ENCODE measurements around the gene CBR3.

CBR3 gene

DNA sequence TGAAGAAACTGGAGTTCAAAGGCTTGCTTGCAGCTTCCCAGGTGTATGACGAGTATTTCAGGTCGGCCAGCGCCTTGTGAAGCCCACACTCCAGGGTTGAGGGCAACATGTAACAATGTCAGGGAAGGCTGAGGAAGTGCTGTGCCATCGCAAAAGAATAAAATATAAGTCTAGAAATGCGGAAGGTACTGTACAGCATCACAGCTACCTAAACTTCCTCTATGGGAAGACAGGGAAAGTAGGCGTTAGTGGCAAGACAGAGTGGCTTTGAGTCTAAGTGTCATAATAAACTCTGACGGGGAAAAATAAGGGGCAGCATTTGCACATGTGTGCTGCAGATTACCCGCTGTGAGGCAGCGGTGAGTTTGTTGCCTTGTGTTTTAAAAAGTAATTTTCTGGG lies 50.6 kb downstream of the CBR3 start:
- DNase-seq (ENCODE audit: low spot score): no peak

DNA sequence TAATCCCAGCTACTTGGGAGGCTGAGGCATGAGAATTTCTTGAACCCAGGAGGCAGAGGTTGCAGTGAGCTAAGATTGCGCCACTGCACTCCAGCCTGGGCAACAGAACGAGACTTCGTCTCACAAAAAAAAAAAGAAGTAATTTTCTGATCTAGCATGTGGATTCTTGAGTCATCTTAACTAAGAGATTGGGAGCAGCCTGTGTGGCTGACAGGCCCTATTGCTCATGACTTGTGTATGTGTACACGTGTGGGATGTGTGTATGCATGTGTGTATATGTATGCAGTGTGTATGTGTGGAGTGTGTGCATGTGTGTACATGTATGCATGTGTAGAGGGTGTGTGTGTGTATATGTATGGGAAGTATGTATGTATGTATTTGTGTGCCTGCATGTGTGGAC lies 51.2 kb downstream of the CBR3 start:
- DNase-seq (ENCODE audit: low spot score): no peak

DNA sequence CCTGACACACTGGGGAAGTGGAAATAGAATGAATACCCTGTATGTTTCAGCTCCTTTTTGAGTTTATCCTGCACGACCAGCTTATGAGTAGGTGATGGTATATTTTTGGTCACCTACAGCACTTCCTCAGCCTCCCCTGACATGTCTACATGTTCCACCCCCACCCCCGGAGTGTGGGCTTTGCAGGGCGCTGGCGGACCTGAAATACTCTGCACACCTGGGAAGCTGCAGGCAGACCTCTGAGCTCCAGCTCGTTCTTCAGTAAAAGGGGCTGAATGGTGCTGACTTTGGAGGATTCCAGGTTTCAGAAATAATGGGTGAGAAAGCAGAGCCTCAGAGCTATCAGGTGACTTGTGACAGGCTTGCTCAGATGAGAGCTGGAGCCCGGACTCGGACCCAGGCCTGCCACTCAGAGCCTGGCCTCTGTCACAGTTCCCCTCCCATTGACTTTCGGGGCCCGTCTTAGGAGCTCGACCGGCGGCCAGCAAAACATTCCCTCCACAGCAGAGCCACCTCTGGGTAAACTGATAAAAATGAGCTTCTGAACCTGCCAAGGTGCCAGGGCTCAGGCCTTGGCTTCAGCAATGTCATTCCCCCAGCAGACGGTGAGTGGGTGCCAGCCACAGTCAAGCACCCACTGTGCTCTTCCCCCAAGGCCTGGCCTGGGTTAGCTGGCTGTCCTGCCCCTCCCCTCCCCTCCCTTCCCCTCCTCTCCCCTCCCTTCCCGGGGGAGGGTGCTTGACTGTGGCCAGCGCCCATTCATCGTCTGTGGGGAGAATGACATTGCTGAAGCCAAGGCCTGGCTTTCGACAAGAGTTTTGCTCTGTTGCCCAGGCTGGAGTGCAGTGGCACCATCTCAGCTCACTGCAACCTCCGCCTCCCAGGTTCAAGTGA lies 51.9 kb downstream of the CBR3 start:
- DNase-seq (ENCODE audit: low spot score): no peak

DNA sequence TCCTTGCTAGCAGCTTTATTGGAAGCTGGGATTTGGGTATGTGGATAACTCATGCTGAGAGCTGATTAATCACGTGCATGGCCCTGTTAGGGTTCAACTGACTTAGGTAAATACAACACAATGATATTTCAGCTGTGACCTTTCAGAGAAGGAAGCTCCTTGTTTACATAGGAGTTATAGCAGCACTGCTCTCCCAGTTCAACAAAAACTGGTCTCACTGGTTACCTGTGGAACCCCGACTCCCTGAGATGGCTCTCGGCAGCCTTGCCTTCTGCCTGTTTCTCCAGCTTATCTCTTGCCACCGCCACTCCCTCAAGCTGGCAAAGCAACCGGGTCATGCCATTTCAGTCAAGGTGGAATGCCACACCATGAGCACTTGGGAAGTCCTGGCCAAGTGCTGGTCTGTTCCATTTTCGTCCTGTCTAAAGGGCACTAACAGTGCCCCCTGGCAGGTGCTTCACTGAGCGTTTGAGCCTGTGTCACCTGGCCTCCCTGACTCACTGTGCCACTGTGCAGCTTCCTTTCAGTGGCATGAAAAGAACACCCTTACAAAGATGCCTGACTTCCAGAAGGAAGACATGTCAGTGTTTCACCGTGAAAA lies 53.3 kb downstream of the CBR3 start:
- no peak for DNase-seq (ENCODE audit: low spot score)

DNA sequence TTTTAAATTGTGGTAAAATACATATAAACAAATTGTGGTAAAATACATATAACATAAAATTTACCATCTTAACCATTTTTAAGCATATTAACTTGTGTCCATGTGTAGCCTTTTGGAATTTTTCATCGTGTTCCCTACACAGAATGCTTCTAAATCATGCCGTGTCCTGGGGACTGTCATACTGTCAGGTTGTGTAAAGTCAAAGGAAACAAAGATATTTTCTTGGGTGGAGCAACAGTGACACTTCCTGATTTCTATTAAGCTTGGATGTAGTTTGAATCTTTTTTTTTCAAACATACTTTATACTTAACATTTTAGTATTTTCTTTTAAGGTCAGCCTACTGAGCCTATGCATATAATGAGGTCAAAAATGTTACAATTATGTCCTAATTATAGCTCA lies 54.1 kb downstream of the CBR3 start:
- DNase-seq (ENCODE audit: low spot score): no peak

DNA sequence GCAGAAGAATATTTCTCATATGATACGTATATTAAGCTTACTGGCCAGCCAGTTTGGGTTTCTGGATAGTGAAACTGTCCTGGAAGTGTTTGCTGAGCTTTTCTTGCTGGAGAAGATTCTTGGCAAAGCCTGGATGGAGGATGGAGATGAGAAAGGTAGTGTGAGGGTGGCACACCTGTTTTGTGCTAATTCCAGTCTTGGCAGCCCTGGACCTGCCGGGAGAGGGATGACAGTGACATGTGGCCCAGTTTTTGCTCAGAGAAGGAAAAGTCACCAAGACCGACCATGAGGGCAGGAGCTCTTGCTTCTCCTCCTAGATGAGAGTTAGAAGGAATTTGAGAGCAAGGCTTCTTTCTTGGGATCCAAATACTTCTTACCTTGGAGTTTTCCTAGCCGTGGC lies 55.9 kb downstream of the CBR3 start:
- no peak for DNase-seq (ENCODE audit: low spot score)

DNA sequence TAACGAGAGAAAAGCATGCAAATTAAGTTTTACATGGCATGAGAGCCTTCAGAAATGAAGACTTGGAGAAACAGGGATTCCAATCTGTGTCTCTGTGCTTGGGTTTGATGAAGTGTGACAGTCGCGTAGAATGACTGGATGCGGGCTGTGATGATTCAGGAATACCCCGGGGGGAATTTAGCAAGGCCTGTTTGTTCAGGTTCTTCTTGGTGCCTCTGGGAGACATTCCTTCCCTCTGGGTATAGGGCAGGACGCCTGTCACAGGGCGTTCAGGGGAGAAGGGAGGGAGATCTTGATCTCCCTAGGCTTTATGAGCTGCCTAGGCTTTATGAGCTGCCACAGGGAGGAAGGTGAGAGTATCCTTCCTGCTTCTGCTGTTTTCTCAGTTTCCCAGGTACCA lies 58.3 kb downstream of the CBR3 start:
- DNase-seq (ENCODE audit: low spot score): no peak

DNA sequence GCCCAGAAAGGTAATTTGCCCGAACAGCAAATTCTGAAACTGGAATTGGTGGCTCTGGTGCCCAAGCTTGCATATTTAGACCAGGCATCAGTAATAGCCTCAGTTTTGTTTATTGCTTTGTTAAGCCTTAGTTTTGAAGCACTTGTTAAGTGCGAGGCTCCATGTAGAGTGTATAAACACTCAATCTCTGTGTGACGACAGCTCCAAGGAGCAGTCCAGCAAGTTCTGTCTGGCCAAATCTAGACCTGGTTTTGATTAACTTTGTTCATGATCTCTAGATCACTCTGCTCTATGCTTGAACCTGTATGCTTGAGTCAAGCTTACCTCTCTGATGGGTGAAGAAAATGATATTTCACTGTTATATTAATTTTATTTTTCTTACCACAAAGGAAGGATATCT lies 59.1 kb downstream of the CBR3 start:
- DNase-seq (ENCODE audit: low spot score): no peak

DNA sequence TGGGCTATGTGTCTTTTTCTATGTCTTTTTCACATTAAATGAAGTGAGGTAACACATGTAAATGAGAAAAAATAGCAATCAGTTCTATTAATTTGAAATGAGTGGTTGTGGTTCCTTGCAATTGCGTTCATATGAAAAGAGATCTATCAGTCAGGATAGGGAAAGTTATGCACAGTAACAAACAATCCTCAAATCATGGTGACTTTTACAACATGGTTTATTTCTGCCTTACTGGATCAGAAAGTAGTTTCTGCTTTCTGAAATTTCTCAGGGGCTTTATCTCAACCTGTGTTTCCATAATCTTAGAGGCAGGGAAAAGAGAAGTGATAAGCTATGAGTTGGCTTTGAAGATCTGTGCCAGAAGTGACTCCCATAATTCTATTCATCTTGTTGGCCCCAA lies 60.7 kb downstream of the CBR3 start:
- DNase-seq (ENCODE audit: low spot score): no peak
